PC-3 (cell line): ENCODE results near the gene OR4C15. TPM values are rescaled to one million over a fixed set of nuclear protein-coding genes. Genes with fewer than 3 reads are reported as not detected.

Source experiments
- total RNA-seq: library from RNA; depleted of rRNA; stranded (reverse); fragments of >200 nt; gene quantifications from 2 replicates; pipeline ENCODE4 v1.2.3, GENCODE V29; 2014; rRNA removed

OR4C15 gene
- total RNA-seq, 1 experiment from 2014 or later: not detected

Other genes with a start within 250 kb of the OR4C15 start
- not detected in 2 replicates for gene OR4A16, start 211.3 kb upstream of the OR4C15 start, total RNA-seq
- gene OR4A15, start 186.5 kb upstream of the OR4C15 start, total RNA-seq: not detected in 2 replicates
- not detected in 2 replicates for gene OR4C16, start 17.7 kb downstream of the OR4C15 start, total RNA-seq
- not detected in 2 replicates for gene OR4C11, start 53.2 kb downstream of the OR4C15 start, total RNA-seq
- gene OR4P4, start 80.6 kb downstream of the OR4C15 start, total RNA-seq: not detected in 2 replicates
- gene OR4S2, start 93.9 kb downstream of the OR4C15 start, total RNA-seq: not detected in 2 replicates
- gene OR4C6, start 107.7 kb downstream of the OR4C15 start, total RNA-seq: not detected in 2 replicates
- not detected in 2 replicates for gene OR5D13, start 219.0 kb downstream of the OR4C15 start, total RNA-seq
- gene OR5D14, start 241.1 kb downstream of the OR4C15 start, total RNA-seq: not detected in 2 replicates